ENCODE measurements around the gene GRID2. TPM values are rescaled to one million over a fixed set of nuclear protein-coding genes. Genes with fewer than 3 reads are reported as not detected.

The GRID2 gene
- total and polyA plus RNA-seq, 2 of the 13 experiments (the other 11 are each of a cell fraction or from before 2014, with no cell fraction given) = not detected

- TF ChIP-seq RERE (CRISPR knock-in tag; IDR thresholded peaks at IDR 0.05; ENCODE audit: low read depth) (no peak), ZNF333 (CRISPR knock-in tag; IDR thresholded peaks at IDR 0.05; ENCODE audit: borderline replicate concordance) (no peak), HBP1 (CRISPR knock-in tag; IDR thresholded peaks at IDR 0.05; ENCODE audit: low read depth) (no peak), HIVEP1 (CRISPR knock-in tag; IDR thresholded peaks at IDR 0.05) (no peak), ATF7 (IDR thresholded peaks at IDR 0.05) (no peak), ATF7 (CRISPR knock-in tag; IDR thresholded peaks at IDR 0.05) (no peak), SMC3 (IDR thresholded peaks at IDR 0.05; ENCODE audit: low read length) (no peak), EHMT2 (IDR thresholded peaks at IDR 0.05; ENCODE audit: borderline replicate concordance, low read depth, low read length) (no peak), PTBP1 (IDR thresholded peaks at IDR 0.05; ENCODE audit: low read depth, low read length, poor library complexity, severe bottlenecking) (no peak), CENPX (CRISPR knock-in tag; IDR thresholded peaks at IDR 0.05) (no peak), MIXL1 (CRISPR knock-in tag; IDR thresholded peaks at IDR 0.05) (no peak)
These were observed 1366.7 kb downstream of the GRID2 start (continued) for GRCh38 chr4:93670434-93670833.

All from HepG2 (cell line).